IPS-NIHi7 (cell line): Measurements from ENCODE around the gene DCAF8.
A peak's percentile ranks its signal among the peaks of the same experiment; 100 is the strongest.

Experiments used
- DNase-seq: peaks from one replicate; pipeline ENCODE4 v3.0.0; 2012; ENCODE audit warnings: mixed read lengths; ENCODE audit errors: extremely low spot score

The DCAF8 gene

DNA sequence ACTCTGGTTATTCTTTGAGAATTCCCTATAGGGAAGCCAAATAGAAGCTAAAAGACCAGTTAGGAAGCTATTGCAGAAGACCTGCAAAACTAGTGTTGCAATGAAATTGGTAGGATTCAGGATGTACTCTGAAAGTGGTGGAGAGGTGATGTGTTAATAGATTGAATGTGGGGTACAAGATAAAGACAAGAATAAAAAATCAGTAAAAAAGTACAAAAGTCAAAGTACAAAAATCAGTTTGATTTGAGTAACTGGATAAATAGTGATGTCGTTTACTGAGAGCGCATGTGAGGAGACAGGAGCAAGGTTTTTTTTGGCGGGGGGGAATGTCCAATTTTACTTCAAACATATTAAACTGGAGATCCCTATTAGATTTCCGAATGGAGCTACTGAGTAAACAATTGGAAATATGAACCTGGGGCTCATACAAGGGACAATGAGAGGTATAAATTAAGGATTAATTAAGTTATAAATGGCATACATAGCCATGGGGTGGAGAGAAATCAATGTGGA is 2.5 kb upstream of the DCAF8 start:
- DNase-seq: no peak

DNA sequence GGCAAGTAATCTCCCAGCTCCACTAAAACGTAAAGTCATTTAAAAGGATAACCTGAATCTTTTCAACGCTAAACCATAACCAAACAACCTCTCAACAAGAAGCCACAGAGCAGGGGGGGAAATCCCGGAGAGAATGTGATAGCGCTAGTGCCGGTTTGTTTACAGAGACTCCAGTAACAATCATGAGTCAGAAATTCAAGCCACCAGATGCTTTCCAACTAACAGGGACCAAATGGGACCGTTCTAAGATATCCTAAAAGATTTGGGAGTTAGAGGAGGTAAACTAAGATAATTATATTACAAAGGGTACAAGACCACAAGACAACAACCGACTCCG is 825 bp downstream of the DCAF8 start:
- peak; percentile 61 for DNase-seq

DNA sequence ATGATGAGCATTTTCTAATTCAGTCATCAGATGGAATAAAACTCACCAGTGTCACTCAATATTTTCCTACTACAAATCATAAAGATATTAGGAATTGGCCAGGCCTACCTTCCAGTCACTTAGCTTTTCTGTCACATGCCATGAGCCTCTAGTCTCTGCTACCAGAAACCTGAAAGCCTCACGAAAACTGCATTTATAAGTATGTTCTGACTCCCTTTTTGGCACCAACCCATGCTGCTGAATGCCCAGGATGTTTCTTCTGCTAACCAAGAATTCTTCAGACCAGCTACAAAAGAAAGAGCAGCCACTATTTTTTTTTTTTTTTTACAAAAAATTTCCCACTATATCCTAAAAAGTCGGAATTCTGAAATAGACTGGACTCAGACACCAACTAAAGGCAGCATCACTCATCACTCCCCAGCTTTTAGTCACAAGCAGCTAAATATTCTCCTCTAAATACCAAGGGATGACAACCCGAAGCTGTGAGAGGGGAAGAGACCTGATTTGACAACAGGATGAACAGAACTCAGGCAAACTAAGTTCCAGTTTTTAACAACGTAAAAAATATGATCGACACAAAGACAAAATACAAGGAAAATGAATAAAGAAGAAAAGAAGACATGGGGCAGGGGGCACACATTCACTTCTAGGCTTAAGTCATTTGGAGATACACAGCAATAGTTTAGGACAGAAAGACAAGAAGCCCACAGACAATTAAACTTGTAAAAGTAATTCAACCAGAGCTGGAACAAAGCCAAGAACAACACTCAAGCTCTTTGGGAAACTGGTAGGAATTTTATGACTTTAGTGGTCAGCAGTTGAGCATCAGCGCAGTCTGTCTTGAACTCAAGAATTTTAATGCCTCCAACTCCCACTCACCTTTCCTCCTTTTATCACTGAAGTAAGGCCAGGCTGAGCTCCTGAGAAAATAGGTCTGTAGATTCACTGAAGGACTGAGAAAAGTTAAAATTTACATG is 1.7 kb downstream of the DCAF8 start:
- no peak for DNase-seq

DNA sequence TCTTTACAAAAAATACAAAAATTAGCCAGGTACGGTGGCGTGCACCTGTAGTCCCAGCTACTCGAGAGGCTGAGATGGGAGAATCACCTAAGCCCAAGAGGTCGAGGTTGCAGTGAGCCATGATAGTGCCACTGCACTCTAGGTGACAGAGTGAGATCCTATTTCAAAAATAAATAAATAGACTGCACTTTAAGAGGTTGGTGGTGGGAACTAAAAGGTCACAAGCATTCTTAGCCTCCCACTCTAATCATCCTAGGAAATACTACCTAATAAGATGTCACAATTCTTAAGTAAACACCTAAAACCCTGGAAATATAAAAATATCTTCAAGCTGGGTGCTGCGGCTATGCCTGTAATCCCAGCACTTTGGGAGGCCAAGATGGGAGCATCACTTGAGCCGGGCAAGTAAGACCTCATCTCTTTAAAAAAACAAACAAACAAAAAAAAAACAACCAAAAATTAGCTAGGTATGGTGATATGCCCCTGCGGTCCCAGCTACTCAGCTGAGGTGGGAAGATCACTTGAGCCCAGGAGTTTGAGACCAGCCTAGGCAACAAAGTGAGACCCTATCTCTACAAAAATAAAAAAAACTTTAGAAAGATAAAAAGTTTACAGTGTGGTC is 4.1 kb downstream of the DCAF8 start:
- DNase-seq: no peak

DNA sequence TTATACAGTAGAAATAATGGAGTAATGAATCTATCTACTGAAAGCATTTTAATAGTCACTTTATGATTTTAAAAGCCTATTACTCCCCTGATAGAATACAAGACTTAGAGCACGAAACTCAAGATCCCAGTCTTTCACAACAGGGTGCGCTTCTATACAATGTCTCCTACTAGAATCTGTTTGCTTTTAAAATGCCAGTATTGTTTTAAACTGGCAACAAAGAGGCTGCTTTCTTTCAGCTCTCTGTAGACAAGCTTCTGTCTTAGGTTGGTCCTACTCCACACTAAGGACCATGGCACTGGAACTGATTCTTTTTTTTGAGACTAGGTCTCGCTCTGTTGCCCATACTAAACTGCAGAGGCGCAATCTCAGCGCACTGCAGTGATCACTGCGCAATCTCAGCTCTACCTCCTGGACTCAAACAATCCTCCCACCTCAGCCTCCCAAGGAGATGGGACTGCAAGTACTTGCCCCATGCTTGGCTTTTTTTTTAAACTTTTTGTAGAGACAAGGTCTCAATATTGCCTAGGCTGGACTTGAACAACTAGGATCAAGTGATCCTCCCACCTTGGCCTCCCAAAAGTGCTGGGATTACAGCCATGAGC is 4.8 kb downstream of the DCAF8 start:
- DNase-seq: no peak

DNA sequence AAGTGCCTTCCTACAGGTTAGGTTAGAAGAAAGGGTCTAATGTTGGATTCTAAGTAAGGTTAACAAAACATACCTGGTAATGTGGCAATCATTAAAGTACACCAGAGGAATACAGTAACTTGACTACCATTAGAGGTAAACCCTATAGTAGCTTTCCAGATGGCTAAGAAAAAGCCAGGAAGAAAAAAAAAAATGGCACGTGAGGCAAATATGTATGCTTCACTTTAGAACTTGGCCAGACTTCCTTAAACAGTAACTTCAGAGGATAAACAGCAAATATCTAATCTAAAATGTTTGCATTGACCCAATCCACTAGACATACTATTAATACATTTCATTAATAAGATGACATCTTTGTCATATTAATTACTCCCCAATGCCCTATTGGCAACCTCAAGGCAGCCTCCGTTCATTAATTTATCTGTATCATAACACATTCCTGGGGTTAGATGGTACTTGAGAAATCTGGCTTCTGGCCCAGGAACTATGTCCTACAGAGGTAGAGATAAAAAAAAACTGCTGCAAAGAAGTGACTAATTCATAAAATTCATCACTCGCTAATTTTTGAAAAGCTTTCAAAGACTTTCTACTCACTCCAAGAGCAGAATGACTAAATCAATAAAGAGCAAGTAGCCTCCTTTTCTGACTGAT is 5.8 kb downstream of the DCAF8 start:
- no peak for DNase-seq

DNA sequence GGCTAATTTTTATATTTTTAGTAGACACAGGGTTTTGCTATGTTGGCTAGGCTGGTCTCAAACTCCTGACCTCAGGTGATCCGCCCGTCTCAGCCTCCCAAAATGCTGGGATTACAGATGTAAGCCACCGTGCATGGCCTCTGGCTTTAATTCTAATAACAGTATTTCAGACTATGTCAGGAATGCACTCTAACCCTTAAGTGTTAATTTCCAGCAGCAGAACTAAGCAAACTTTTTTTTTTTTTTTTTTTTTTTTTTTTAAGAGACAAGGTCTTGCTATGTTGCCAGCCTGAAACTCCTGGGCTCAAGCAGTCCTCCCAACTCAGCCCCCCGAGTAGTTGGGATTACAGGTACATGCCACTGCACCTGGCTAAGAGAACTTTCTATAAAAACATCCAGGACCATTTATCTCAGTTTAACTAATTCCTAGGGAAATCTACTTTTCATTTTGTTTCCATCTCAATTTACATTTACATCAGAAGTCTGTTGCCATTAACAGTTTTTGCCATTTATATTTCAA is 6.5 kb downstream of the DCAF8 start:
- no peak for DNase-seq

DNA sequence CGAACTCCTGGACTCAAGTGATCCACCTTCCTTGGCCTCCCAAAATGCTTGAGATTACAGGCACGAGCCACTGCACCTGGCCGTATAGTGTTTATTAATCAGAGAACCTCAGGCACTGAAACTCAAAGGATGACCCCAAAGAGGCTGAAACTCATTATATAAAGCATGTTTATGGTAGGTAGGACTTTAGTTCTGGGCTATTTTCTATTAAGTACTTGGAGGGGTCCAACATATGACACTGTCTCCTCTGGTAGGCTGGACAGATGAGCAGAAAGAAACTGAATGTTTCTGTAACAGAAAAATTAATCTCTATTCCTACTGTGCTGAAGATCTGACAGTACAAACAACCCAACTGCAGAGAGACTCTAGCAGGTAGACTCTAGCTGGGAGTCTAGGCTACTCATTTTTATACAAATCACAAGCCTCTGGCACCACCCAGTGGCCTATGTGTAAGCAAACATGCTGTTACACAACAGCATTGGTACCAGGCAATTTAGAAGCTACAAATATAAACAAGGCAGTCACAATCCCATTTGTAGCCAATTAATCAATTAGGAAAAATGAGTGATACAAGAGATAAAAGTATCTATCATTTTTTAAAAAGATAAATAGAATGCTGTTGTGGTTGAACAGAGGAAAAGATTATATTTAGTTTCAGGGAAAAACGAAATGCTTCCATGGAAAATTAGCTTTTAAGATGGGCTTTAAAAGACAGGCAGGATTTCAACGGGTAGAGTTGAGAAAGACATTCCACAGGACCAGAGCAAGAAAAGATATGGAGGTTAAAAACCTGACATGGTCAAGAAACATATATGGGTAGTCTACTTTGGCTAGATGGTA is 10.4 kb downstream of the DCAF8 start:
- peak; percentile 78 for DNase-seq

DNA sequence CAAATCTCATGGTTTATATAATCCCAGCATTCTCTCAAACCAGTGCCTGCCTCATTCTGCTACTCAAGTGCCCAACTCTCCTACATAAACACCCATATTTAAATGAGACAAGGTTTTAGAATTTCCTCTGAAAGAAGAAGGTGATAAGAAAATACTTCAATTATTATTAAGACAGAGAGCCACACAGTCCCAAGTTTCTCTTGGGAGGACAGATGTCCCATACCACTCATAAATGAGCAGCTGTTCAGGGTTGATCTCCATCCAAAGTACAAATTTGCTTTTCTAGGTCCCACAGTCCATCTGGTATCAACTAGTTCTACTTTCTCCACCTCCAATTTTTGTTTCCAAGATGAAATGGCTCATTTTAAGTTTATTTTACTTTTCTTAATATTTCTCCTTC is 11.3 kb downstream of the DCAF8 start:
- no peak for DNase-seq

DNA sequence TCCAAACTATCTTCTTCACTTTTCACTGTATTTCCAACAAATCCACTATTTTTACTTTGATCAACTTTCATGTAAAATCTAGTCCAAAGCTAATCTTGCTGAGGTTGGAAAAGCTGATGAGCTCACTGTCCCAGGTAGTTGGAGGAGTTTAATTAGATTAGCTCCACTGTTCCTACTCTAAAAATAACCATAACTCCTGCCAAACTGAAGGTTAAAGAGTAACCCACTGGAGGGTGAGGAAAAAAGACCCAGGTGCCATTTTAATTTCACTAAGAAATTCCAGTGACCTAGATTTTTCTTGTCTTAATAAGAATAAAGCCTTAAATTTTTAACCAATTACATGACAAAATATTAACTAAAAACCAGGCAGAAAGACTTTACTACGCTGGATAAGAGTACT is 15.3 kb downstream of the DCAF8 start:
- no peak for DNase-seq

DNA sequence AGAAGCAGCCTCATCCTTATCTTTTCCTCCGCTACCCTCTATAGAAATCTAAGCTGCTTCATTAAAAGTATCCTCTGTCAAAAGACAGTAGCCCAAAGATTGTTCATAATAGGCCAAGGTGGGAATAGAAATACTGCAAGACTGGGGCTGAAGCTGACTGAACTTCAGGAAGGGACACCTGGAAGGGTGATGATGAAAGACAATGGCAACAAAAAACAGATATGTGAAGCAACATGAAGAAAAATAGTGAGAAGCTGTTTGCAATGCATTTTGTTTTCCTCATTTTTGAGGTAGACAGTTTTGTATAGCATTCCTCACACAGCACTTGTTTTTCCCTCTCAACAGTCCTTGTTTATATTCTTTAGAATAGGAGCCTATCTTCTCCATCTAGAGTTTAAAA is 16.9 kb downstream of the DCAF8 start:
- DNase-seq: no peak

DNA sequence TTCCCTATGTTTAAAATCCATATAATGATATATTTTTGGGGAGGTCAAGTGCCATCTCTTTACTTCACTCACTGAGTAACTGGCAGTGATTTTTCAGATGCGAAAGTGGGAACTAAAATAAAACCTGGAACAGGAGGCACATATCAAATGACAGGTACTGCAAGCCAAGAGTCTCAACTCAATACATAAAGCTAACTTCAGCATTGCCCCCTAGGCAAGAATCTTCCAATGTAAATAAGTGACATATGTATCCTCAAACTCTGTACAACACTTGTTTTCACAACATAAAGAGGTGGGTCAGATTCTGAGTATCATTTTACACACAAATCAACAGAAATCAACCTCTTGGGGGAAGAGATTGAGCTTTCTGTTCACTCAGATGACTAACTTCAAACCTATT is 18.1 kb downstream of the DCAF8 start:
- no peak for DNase-seq

DNA sequence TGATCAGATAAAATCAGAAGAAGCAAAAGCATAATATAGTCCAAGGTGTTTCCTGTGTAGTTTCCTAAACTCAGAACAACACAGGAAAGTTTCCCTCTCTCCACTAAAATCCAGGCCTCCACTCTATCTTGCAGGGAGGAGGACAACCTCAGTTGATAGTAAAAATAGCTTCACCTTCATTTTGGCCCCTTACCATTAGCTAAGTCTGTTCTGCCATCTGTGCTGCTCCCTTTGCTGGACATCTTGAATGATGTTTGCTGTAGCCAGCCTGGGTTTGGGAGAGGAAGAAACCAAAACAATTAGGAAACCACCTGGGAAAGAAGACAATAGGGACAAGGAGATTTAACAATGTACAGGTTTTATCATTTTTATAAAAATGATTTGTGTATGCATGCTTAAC is 18.6 kb downstream of the DCAF8 start:
- no peak for DNase-seq

DNA sequence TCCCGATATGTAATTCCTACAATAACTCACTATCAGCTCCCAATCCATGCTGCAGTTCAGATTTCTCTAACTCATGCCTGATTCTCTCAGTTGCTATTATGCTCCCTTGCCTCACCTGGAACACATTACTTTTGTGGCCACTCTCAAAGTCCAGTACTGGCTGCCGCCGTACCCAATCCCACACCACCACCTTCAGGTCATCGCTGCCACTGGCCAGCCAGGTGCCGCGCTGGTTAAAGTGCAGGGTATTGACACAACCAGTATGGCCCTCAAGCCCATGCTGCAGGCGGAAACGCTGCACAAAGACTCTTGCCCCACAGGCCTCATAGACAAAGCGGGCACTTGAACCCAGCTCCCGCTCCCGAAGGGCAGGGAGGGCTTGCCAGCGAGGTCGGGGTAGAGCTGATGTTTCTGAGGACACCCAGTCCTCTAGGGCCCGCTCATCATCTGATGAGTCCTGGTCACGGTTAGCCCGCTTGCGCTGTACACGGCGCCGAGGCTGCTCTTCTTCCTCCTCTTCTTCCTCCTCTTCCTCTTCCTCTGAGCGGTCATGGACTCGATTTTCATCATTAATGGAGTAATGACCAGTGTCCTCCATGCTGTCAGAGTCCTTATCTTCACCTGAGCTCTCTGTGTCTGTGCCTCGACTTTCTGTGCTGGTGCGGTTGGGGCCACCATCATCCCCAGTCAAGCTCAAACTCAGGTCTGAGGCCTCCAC is 22.6 kb downstream of the DCAF8 start:
- DNase-seq: no peak

DNA sequence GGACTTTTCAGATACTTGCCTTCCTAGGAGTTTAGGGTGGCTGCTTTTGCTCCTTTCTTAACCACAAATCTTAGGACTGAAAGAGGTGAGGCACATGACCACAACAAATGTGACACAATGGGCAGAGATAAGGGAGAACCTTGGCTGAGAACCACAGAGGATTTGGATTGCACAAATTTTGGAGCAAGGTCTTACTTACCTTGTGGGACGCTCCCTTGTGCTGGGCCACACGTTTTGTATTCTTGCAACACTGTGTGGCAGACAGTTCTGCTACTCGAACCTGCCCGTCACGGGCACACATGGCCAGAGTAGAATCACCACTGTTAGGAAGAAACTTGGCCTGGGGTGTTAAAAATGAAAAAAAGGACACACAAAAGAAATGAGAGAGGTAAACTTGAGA is 23.9 kb downstream of the DCAF8 start:
- no peak for DNase-seq

DNA sequence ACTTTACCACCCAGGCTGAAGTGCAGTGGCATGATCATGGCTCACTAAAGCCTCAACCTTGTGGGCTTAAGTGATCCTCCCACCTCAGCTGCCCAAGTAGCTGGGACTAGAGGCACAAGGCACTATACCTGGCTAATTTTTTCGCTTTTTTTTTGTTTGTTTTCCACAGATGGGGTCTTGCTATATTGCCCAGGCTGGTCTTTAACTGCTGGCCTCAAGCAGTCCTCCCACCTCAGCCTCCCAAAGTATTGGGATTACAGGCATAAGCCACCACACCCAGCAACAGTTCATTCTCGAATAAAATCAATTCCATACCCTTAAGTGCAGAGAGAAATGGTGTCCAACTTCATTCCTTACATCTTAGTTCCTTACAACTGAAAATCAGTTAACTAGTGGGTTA is 24.8 kb downstream of the DCAF8 start:
- DNase-seq: no peak

DNA sequence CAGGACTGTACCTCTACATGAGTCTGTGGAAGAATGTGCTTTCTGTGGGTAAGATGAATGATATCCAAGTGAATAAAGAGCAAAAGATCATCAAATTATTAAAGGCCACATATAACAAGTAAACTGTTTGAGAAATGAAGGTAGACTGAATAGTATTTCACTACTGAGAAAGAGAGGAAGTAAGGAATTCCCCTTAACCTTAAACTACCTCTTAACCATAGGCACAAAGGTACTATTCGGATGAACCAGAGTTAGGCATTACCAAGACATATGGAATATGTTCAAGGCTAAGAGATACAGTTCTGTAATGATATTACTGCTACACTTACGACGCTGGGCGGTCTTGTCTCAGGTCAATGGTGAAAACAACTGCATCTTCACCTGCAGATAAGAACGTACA is 25.5 kb downstream of the DCAF8 start:
- no peak for DNase-seq

DNA sequence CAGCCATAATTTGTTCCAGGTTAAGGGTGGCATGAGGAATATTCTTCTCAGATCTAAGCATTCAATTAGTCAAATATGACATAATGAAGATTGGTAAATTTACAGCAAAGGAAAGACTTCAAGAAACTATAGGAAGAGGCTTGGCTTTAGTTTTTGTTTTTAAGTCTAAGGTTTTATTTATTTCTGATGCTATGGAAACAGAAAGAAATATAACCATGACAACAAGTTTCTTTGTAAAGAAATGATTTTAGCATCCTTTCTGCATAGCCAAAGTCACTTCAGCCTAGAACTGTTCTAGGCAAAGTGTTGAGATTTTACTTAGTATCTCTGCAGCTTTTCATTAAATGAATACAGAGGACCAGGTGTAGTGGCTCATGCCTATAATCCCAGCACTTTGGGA is 29.4 kb downstream of the DCAF8 start:
- DNase-seq: no peak

DNA sequence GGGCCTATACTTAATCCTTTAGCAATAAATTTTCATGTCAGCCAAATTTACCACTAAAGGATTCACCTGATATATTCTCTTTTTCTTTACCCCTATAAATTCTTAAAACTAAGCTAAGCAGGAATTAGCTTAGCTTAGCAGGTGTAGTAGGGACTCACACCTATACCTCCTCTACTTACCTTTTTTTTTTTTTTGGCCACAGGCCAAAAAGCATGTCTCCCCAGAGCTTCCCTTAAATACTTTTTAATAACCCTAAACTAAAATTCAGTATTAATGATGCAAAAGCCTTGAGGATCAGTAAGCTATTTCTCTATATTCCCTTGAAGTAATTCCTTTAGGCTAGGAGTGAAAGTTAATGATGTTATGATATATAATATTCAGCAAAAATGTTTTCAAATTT is 33.9 kb downstream of the DCAF8 start:
- DNase-seq: no peak

DNA sequence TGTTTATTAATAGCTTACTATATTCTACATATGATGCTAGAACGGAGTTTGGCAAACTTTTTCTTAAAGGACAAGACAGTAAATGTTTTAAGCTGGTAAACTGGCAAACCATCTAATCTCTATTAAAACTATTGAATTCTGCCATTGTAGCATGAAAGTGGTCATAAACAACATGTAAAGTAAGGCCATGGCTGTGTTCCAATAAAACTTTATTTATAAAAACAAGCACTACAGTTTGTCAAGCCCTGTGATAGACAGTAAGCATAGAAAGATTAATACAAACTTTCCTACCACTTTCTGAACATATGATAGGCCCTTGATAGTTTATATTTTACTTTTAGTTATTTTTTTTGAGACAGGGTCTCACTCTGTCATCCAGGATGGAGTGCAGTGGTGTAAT is 34.8 kb downstream of the DCAF8 start:
- no peak for DNase-seq

DNA sequence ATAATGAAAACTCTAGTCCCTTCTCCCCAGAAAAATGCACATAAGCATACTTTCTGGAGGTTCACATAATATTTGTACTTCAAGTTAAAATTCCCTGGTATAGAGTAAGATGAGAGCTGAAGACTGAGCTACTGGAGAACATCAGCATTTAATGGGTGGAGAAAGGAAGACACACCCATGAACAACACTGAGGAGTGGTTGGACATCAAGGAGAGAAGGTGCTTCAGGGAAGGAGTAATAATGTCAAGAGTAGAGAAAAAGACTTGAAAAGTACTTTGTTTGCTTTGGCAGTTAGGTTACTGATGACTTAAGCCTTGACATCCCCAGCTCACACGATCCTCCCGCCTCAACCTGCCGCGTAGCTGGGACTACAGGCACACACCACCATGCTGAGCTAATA is 35.3 kb downstream of the DCAF8 start:
- no peak for DNase-seq
